Urinary bladder (tissue), 2 donors: ENCODE measurements around the gene RILP. TPM values are rescaled to one million over a fixed set of nuclear protein-coding genes. Genes with fewer than 3 reads are reported as not detected.

ENCODE experiments used
- polyA plus RNA-seq: library from polyadenylated mRNA; stranded (reverse); fragments of 200-250 nt; gene quantifications from one replicate; pipeline ENCODE4 v1.2.3, GENCODE V29; 2013
- small RNA-seq: library from RNA; depleted of rRNA; stranded (forward); fragments of <200 nt; gene quantifications from one replicate; pipeline ENCODE3, GENCODE V24; 2014
- total RNA-seq: library from RNA; depleted of rRNA; stranded (reverse); fragments of >200 nt; gene quantifications from one replicate; pipeline ENCODE4 v1.2.3, GENCODE V29; 2014
- donor health status: healthy.

The RILP gene
- total and polyA plus RNA-seq, 2 donors, result 6.5 to 16.1 TPM

Small RNA genes lying within 50 kb of the gene (small RNA-seq; reads per million reads assigned to genes)
- gene RN7SL105P, result not detected

Other genes with a start within 250 kb of the RILP start
- 167 TPM for gene YWHAE, start 249.6 kb downstream of the RILP start, total RNA-seq
- 323 TPM for gene YWHAE, start 249.6 kb downstream of the RILP start, polyA plus RNA-seq
- gene CRK, start 193.6 kb downstream of the RILP start, total RNA-seq, result 91.2 TPM
- 43.3 TPM for gene CRK, start 193.6 kb downstream of the RILP start, polyA plus RNA-seq
- gene MYO1C, start 157.2 kb downstream of the RILP start, total RNA-seq, result 76.8 TPM
- gene MYO1C, start 157.2 kb downstream of the RILP start, polyA plus RNA-seq, result 125 TPM
- 29.7 TPM for gene INPP5K, start 133.3 kb downstream of the RILP start, total RNA-seq
- 37.2 TPM for gene INPP5K, start 133.3 kb downstream of the RILP start, polyA plus RNA-seq
- gene PITPNA, start 87.1 kb downstream of the RILP start, total RNA-seq, result 11.7 TPM
- 42.8 TPM for gene PITPNA, start 87.1 kb downstream of the RILP start, polyA plus RNA-seq
- 6.8 TPM for gene SLC43A2, start 21.0 kb downstream of the RILP start, total RNA-seq
- gene SLC43A2, start 21.0 kb downstream of the RILP start, polyA plus RNA-seq, result 19.6 TPM
- 10.7 TPM for gene SCARF1, start 4.1 kb downstream of the RILP start, total RNA-seq
- 9.3 TPM for gene SCARF1, start 4.1 kb downstream of the RILP start, polyA plus RNA-seq
- 107 TPM for gene PRPF8, start 35.0 kb upstream of the RILP start, total RNA-seq
- gene PRPF8, start 35.0 kb upstream of the RILP start, polyA plus RNA-seq, result 125 TPM
- gene TLCD2, start 60.5 kb upstream of the RILP start, total RNA-seq, result 3.8 TPM
- gene TLCD2, start 60.5 kb upstream of the RILP start, polyA plus RNA-seq, result 4.6 TPM
- 11.8 TPM for gene WDR81, start 74.8 kb upstream of the RILP start, total RNA-seq
- 37.7 TPM for gene WDR81, start 74.8 kb upstream of the RILP start, polyA plus RNA-seq
- 0.37 TPM for gene SERPINF2, start 93.0 kb upstream of the RILP start, total RNA-seq
- gene SERPINF2, start 93.0 kb upstream of the RILP start, polyA plus RNA-seq, result 21.3 TPM
- gene SERPINF1, start 112.2 kb upstream of the RILP start, total RNA-seq, result 303 TPM
- gene SERPINF1, start 112.2 kb upstream of the RILP start, polyA plus RNA-seq, result 701 TPM
- 14.1 TPM for gene SMYD4, start 180.0 kb upstream of the RILP start, total RNA-seq
- 12.8 TPM for gene SMYD4, start 180.0 kb upstream of the RILP start, polyA plus RNA-seq
- 23.9 TPM for gene RPA1, start 180.1 kb upstream of the RILP start, total RNA-seq
- 46.3 TPM for gene RPA1, start 180.1 kb upstream of the RILP start, polyA plus RNA-seq